KMS-11 (cell line): ENCODE data around the gene DSTN.

Source experiments
- H2AFZ ChIP-seq: fragments of 200-600 bp; sonication (generic); 2 replicates; pipeline ENCODE4 v1.6.1; 2016; ENCODE audit warnings: antibody characterized with exemption, mixed run types, low read depth
- H3K27ac ChIP-seq: fragments of 200-600 bp; sonication (generic); 2 replicates; pipeline ENCODE4 v1.6.1; 2016; ENCODE audit warnings: mild to moderate bottlenecking, mixed run types
- H3K27me3 ChIP-seq: fragments of 200-600 bp; sonication (generic); 2 replicates; pipeline ENCODE4 v1.6.1; 2017; ENCODE audit warnings: mild to moderate bottlenecking, low read depth, mixed run types, moderate library complexity; ENCODE audit not compliant: insufficient read depth
- H3K36me3 ChIP-seq: fragments of 200-600 bp; sonication (generic); 2 replicates; pipeline ENCODE4 v1.6.1; 2017; ENCODE audit warnings: mild to moderate bottlenecking, mixed run types; ENCODE audit not compliant: insufficient read depth
- H3K4me1 ChIP-seq: fragments of 200-600 bp; sonication (generic); 2 replicates; pipeline ENCODE4 v1.6.1; 2016; ENCODE audit warnings: mild to moderate bottlenecking, low read depth, mixed run types; ENCODE audit not compliant: poor library complexity, severe bottlenecking
- H3K4me2 ChIP-seq: fragments of 200-600 bp; sonication (generic); 2 replicates; pipeline ENCODE4 v1.7.0; 2016; ENCODE audit warnings: mild to moderate bottlenecking, mixed run types
- H3K4me3 ChIP-seq: fragments of 200-600 bp; sonication (generic); IDR thresholded peaks from 2 replicates; pipeline ENCODE4 v1.6.1; 2017; ENCODE audit warnings: low read depth, low read length, mixed read lengths; ENCODE audit not compliant: insufficient read depth
- H3K79me2 ChIP-seq: fragments of 200-600 bp; sonication (generic); 2 replicates; pipeline ENCODE4 v1.6.1; 2016; ENCODE audit warnings: low read depth, mixed run types; ENCODE audit not compliant: insufficient read depth
- H3K9ac ChIP-seq: fragments of 200-600 bp; sonication (generic); 2 replicates; pipeline ENCODE4 v1.6.1; 2016; ENCODE audit warnings: mild to moderate bottlenecking, mixed run types
- H4K20me1 ChIP-seq: fragments of 200-600 bp; sonication (generic); 2 replicates; pipeline ENCODE4 v1.6.1; 2016; ENCODE audit warnings: mild to moderate bottlenecking, mixed run types; ENCODE audit not compliant: insufficient read depth
- TF ChIP-seq, protein P1 (sequence below): fragments of 200-600 bp; sonication (generic); conservative IDR thresholded peaks from 2 replicates; pipeline ENCODE4 v1.6.1; 2017; ENCODE audit warnings: low read depth, mild to moderate bottlenecking, antibody characterized with exemption, low read length, moderate library complexity, mixed read lengths

DSTN gene

DNA sequence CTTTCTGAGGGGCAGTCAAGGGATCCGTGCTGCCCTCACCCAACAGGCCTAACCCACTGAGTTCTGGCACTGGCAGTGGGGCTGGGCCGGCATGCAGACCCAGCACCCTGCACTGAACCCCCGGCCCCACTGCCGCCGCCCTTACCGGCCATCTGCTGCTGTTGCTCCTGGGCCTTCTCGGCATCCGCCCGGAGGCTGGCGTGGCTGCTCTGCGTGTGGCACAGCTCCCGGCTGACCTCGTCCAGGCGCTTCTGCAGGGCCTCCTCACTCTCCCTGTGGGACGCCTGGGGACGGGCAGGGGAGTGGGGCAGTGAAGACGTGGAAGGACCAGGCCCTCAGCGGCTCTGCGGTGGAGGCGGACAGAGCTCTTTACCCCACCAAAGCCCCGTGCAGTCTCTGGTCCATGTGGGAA lies 59.8 kb downstream of the DSTN start:
- no peaks in the 10 kb centered on the region for H4K20me1 ChIP-seq
- H3K4me1 ChIP-seq = no peaks in the 10 kb centered on the region
- H3K36me3 ChIP-seq = no peaks in the 10 kb centered on the region
- TF ChIP-seq, protein P1, sequence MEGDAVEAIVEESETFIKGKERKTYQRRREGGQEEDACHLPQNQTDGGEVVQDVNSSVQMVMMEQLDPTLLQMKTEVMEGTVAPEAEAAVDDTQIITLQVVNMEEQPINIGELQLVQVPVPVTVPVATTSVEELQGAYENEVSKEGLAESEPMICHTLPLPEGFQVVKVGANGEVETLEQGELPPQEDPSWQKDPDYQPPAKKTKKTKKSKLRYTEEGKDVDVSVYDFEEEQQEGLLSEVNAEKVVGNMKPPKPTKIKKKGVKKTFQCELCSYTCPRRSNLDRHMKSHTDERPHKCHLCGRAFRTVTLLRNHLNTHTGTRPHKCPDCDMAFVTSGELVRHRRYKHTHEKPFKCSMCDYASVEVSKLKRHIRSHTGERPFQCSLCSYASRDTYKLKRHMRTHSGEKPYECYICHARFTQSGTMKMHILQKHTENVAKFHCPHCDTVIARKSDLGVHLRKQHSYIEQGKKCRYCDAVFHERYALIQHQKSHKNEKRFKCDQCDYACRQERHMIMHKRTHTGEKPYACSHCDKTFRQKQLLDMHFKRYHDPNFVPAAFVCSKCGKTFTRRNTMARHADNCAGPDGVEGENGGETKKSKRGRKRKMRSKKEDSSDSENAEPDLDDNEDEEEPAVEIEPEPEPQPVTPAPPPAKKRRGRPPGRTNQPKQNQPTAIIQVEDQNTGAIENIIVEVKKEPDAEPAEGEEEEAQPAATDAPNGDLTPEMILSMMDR = no peak
- no peak overlapping the region for H3K9ac ChIP-seq
- no peak overlapping the region for H3K4me3 ChIP-seq
- no peaks in the 10 kb centered on the region for H3K27me3 ChIP-seq
- H2AFZ ChIP-seq = no peak overlapping the region
- H3K79me2 ChIP-seq = no peaks in the 10 kb centered on the region
- no peak overlapping the region for H3K4me2 ChIP-seq
- H3K27ac ChIP-seq = no peak overlapping the region

DNA sequence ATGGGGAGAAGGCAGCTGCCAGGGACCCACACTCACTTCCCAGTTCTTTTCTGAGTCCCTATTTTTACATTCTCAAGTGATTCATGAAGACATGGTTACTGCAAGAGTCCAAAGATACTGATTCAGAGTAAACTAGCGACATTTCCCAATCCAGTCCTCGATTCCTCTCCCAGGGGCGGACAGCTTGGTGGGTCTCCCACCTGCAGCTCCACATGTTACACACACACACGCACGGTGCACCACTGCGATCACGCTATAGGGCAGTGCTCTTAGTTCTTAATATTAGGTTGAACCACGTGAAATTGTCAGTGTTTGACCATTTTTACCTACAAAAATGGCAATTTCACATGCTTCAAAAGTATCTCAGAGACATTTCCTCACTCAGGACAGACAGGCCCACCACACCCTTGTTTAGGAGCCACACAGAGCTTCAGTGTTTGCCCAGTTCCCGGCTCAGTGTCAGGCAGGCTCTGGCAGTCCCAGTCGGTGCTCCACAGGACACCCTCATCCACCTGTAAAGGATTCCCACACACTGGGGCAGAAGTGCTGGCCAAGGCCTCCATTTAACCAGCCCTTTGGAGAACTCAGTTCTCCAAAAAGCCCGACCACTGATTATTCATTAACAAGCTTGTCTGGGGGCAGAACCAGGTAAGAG lies 60.4 kb downstream of the DSTN start:
- Histone ChIP-seq H3K36me3 (no peaks in the 10 kb centered on the region), H3K79me2 (no peaks in the 10 kb centered on the region), H4K20me1 (no peaks in the 10 kb centered on the region), H3K4me2 (no peak overlapping the region), H3K4me1 (no peaks in the 10 kb centered on the region), H3K9ac (no peak overlapping the region), H3K27ac (no peak overlapping the region), H2AFZ (no peak overlapping the region), H3K27me3 (no peaks in the 10 kb centered on the region), H3K4me3 (no peak overlapping the region)
- TF ChIP-seq, protein P1 = no peak

DNA sequence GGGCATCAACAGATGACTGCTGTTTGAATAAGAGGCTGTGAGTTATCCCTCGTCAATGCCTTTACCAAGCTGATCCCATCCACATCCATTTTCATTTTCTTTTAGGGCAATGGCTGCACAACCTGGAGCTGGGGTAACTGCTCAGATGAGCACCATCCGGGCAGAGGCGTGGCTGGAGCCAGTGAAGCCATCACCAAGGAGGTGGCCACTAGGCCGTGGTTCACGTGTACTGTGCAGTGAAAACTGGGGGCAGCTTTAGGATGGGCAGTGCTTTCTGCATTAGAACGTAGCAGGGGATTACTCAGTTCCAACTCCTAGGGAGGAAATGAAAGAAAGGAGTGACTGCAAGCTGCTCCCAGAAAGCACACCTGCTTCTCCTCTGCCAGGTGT lies 60.9 kb downstream of the DSTN start:
- Histone ChIP-seq H3K27me3 (no peaks in the 10 kb centered on the region), H4K20me1 (no peaks in the 10 kb centered on the region), H3K27ac (no peak overlapping the region), H3K79me2 (no peaks in the 10 kb centered on the region), H3K4me1 (no peaks in the 10 kb centered on the region), H3K9ac (no peak overlapping the region), H3K4me2 (no peak overlapping the region), H3K4me3 (no peak overlapping the region), H3K36me3 (no peaks in the 10 kb centered on the region), H2AFZ (no peak overlapping the region)
- TF ChIP-seq, protein P1 = no peak

DNA sequence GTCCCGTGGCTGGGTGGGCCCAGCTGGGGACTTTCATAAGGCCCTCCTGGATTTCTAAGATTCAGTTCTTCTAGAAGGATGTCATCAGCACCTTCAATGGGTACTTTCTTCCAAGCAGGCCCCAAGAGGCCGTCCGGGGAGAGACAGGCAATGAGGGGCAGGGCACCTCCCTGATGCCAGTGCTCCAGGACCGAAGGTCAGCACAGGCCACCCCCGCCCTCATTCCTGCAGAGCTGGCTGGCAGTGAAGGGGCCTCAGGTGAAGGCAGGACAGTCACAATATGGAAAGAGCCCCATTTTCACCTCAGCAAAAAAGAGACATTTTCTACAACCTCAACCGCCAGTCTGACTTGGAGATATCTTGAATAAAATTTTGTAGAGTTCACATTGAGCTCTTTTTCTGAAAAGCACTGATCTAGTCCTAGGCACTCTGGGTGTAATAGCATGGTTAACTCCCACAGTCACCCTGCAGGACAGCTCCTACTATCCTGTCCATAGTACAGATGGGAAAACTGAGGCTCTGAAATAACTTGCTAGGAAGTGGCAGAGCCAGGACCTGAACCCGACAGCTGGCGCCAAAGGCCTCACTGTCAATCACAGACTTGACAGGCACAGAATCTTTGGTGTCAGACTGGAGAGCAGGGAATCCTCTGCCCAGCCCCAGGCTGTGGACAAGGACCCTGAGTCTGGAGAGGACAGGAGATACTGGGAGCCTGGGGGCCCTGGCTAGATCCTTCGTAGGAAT lies 61.9 kb downstream of the DSTN start:
- Histone ChIP-seq H3K4me3 (no peak overlapping the region), H3K4me2 (no peak overlapping the region), H3K79me2 (no peaks in the 10 kb centered on the region), H4K20me1 (no peaks in the 10 kb centered on the region), H3K4me1 (no peaks in the 10 kb centered on the region), H3K27me3 (no peaks in the 10 kb centered on the region), H3K36me3 (no peaks in the 10 kb centered on the region), H2AFZ (no peak overlapping the region), H3K9ac (no peak overlapping the region), H3K27ac (no peak overlapping the region)
- TF ChIP-seq, protein P1 = no peak
